CD8-positive, alpha-beta memory T cell (primary cell): ENCODE measurements around the gene RNF5. TPM values are rescaled to one million over a fixed set of nuclear protein-coding genes. Genes with fewer than 3 reads are reported as not detected.

ENCODE experiments used
- CTCF ChIA-PET: fragments of 350-600 bp; sonication (Branson Sonifier 250); formaldehyde crosslinking; loops from one replicate; lab custom pipeline; 2021; ENCODE audit warnings: antibody characterized with exemption; lab: Charles Lee
- POLR2A ChIA-PET: fragments of 350-600 bp; sonication (Branson Sonifier 250); formaldehyde crosslinking; loops from one replicate; lab custom pipeline; 2021; ENCODE audit warnings: antibody characterized with exemption; lab: Charles Lee
- DNase-seq, 5 donors: peaks; one replicate each; pipeline versions ENCODE4 v3.0.0 to v3.0.0-alpha.2; 2020 to 2022; ENCODE audit warnings: mixed read lengths in 1 of 5
- H3K27ac ChIP-seq: one replicate; pipeline ENCODE4 v1.7.0; 2013; ENCODE audit warnings: low read depth, mild to moderate bottlenecking, low read length, moderate library complexity
- H3K27me3 ChIP-seq: 2 replicates; pipeline ENCODE4 v1.7.0; 2013; ENCODE audit warnings: low read length, mild to moderate bottlenecking; ENCODE audit not compliant: insufficient read depth, poor library complexity, severe bottlenecking
- H3K36me3 ChIP-seq: 2 replicates; pipeline ENCODE4 v1.7.0; 2013; ENCODE audit warnings: mild to moderate bottlenecking, low read length, moderate library complexity; ENCODE audit not compliant: insufficient read depth
- H3K4me1 ChIP-seq: 2 replicates; pipeline ENCODE4 v1.7.0; 2013; ENCODE audit warnings: mild to moderate bottlenecking, low read length, moderate library complexity; ENCODE audit not compliant: insufficient read depth
- H3K4me3 ChIP-seq: 2 replicates; pipeline ENCODE4 v1.7.0; 2013; ENCODE audit warnings: mild to moderate bottlenecking, low read length
- H3K9me3 ChIP-seq: 2 replicates; pipeline ENCODE4 v1.7.0; 2013; ENCODE audit warnings: mild to moderate bottlenecking, low read length
- H3K27ac Mint-ChIP-seq, 8 donors: one replicate each; pipeline ENCODE4 v1.8.0; 2020 to 2021; ENCODE audit warnings: mixed read lengths in 8 of 8, mild to moderate bottlenecking in 6 of 8, inconsistent platforms in 3 of 8, moderate library complexity in 3 of 8
- H3K27me3 Mint-ChIP-seq, 2 donors: one replicate each; pipeline ENCODE4 v1.8.0; 2020 to 2021; ENCODE audit warnings: mixed read lengths in 2 of 2, mild to moderate bottlenecking in 1 of 2, moderate library complexity in 1 of 2
- H3K36me3 Mint-ChIP-seq, 3 donors: one replicate each; pipeline ENCODE4 v1.8.0; 2020 to 2021; ENCODE audit warnings: mixed read lengths in 3 of 3, inconsistent platforms in 1 of 3, mild to moderate bottlenecking in 1 of 3
- H3K4me1 Mint-ChIP-seq, 3 donors: one replicate each; pipeline ENCODE4 v1.8.0; 2020 to 2021; ENCODE audit warnings: mixed read lengths in 3 of 3, inconsistent platforms in 1 of 3, mild to moderate bottlenecking in 1 of 3
- H3K4me3 Mint-ChIP-seq, 7 donors: one replicate each; pipeline ENCODE4 v1.8.0; 2020 to 2021; ENCODE audit warnings: mixed read lengths in 7 of 7, mild to moderate bottlenecking in 6 of 7, moderate library complexity in 4 of 7, inconsistent platforms in 2 of 7
- H3K9me3 Mint-ChIP-seq, 5 donors: one replicate each; pipeline ENCODE4 v1.8.0; 2020 to 2022; ENCODE audit warnings: mixed read lengths in 5 of 5, mild to moderate bottlenecking in 3 of 5, moderate library complexity in 2 of 5, inconsistent platforms in 1 of 5
- polyA plus RNA-seq: library from polyadenylated mRNA; unstranded; fragments of 300-500 nt; fragmentation: Illumina TruSeq; gene quantifications from one replicate; pipeline ENCODE4 v1.2.3, GENCODE V29; 2021
- total RNA-seq, 2 experiments: library from RNA; stranded (reverse); gene quantifications; one replicate each; pipeline ENCODE4 v1.2.3, GENCODE V29; 2021

RNF5 gene, protein sequence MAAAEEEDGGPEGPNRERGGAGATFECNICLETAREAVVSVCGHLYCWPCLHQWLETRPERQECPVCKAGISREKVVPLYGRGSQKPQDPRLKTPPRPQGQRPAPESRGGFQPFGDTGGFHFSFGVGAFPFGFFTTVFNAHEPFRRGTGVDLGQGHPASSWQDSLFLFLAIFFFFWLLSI
- 10 to 100 TPM; 52.7 to 52.9 TPM for total RNA-seq
- polyA plus RNA-seq, result 110 TPM

DNA sequence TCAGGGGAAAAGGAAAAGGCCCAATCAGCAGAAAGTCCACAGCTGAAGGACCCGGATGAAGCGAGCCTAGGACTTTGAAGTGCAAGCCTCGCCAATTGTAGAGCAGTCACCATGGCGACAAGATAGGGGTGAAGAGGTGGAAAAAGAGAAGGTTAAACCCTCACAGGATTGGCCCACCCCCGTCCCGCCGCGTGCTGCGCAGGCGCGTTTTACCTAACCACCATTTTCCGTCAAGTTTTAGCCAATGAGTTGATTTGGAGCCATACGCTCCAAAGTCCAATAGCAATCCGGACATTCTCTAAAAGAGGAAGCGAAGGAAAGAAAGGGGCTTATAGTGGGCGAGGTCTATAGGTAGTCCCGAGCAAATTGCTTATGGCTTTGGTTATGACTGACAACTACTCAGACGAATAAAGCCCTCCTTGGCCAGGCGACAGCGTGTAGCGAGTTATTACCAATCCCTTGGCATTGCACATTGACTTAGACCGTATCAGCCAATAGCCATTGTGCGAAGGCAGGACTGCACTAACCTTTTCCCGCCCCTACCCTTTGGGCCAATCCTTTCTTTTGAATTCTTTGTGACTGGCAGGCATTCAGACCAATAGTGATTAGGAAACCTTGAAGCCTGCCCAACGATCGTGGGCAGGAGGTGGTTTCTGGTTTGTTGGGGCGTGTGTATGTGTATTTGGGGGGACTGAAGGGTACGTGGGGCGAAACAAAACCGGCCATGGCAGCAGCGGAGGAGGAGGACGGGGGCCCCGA is at the start of gene RNF5:
Gene RNF5, plus strand, starts transcription at position 618 of the 759 bp plus-strand sequence. Its CDS starts 107 bp downstream, at position 725.
- Mint-ChIP-seq H3K36me3 (peaks cover 4 to 44% (median 13%) of the 10 kb centered on the region in 3 donors), H3K9me3 (no peaks in the 10 kb centered on the region), H3K27ac (peak within 1 kb of the TSS; percentile 92 to 99 (median 98)), H3K27me3 (no peaks in the 10 kb centered on the region), H3K4me1 (peaks cover 61 to 79% (median 78%) of the 10 kb centered on the region in 3 donors), H3K4me3 (peak within 1 kb of the TSS; percentile 82 to 99 (median 95))
- ChIA-PET CTCF (interaction anchor here (0.8 to 2.5 kb wide), 5 partner anchors 12 to 1779 kb away, joined by 3 to 16 read pairs (median 4); partner anchors contain the start of genes GPSM3 and PBX2), POLR2A (interaction anchor here (0.9 to 4.4 kb wide), 5 partner anchors 12 to 315 kb away, joined by 3 to 20 read pairs (median 17); partner anchors contain the start of genes GPSM3, NEU1 and PBX2)
- Histone ChIP-seq H3K4me1 (peaks cover 63% of the 10 kb centered on the region), H3K9me3 (no peaks in the 10 kb centered on the region), H3K27ac (peak within 1 kb of the TSS; percentile 93), H3K27me3 (no peaks in the 10 kb centered on the region), H3K4me3 (peak within 1 kb of the TSS; percentile 75), H3K36me3 (no peaks in the 10 kb centered on the region)
- peak; percentile 86 to 99 (median 97) for DNase-seq

DNA sequence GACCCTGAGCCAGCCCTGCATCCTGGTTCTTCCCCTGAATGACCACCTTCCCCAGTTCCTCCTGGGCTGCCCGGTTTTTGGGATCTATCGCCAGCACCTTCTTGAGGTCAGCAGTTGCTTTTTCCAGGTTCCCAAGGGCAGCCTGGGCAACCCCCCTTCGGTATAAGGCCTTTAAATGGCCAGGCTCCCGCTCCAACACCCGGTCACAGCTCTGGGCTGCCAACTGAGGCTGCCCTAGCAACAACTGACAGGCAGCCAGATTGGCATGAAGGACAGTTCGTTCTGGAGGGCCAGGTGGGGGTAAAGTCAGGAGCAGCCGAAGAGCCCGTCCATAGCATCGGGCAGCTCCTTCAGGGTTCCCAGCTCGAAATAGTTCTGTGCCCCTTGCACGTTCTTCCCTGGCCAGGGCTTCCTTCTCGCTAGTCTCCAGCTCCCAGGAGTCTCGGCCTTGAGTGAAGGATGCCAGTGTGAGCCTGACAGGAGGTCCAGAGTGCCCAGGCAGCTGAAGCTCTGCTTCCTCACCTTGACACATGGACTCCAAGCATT is 49.4 kb upstream of the RNF5 start:
- H3K27me3 ChIP-seq, result no peaks in the 10 kb centered on the region
- no peak for DNase-seq
- Mint-ChIP-seq H3K4me1 (peaks cover 47 to 56% (median 53%) of the 10 kb centered on the region in 3 donors), H3K9me3 (no peaks in the 10 kb centered on the region), H3K27me3 (peaks cover 5% of the 10 kb centered on the region in 2 donors), H3K27ac (peak overlapping the region; percentile 85 to 99 (median 98)), H3K36me3 (peaks cover 3 to 40% (median 7%) of the 10 kb centered on the region in 3 donors), H3K4me3 (peak overlapping the region; percentile 95 to 100 (median 99))
- peak overlapping the region; percentile 97 for H3K4me3 ChIP-seq
- H3K4me1 ChIP-seq, result peaks cover 30% of the 10 kb centered on the region
- H3K9me3 ChIP-seq, result no peaks in the 10 kb centered on the region
- H3K36me3 ChIP-seq, result peaks cover 24% of the 10 kb centered on the region
- ChIA-PET POLR2A (interaction anchor here (0.7 to 3.6 kb wide), 4 partner anchors 62 to 843 kb away, joined by 3 to 34 read pairs (median 6); partner anchors contain the start of gene PBX2), CTCF (interaction anchor here (0.8 to 3.1 kb wide), 7 partner anchors 8 to 66 kb away, joined by 3 to 18 read pairs (median 4); partner anchors contain the start of gene PRRT1)
- peak overlapping the region; percentile 84 for H3K27ac ChIP-seq

DNA sequence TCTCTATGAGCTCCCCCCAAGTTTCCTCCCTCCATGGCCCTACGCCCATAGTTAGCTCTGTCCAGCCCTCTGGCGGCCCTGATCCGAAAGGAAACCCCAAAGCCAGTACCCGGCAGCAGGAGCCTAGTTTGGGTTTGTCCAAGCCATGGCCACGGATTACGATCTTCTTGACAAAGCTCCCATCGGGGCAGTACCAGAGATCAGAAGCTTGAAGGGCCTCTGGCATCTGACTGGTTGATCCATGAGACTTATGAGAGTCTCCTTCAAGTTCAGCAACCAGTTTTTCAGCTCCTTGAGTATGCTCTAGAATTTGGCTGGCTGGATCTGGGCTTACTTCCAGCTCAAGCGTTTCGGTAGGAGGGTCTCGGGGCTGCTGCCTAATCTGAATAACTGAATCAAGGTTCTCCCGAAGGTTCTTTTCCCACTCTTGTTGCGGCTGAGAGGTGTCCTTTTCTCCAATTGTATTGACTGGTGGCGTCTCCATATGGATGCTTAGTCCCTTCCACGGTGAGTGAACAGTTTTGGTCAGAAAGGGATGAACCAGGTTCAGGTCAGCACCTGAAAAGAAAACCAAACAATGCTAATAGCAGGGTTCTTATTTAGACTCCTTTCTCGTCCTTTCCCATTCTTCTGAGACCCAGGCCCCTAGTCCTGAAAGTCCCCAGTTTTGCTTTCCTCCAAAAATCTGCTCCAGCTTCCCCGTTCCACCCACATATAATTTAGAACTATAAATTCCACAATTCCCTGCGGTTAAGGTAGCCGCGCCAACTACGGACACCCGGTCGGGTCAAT is 48.7 kb upstream of the RNF5 start:
- Mint-ChIP-seq H3K27ac (peak overlapping the region; percentile 85 to 97 (median 95)), H3K4me1 (peaks cover 42 to 50% (median 47%) of the 10 kb centered on the region in 3 donors), H3K27me3 (peaks cover 6 to 7% of the 10 kb centered on the region in 2 donors), H3K4me3 (peak overlapping the region; percentile 86 to 97 (median 93)), H3K36me3 (peaks cover 3 to 33% (median 3%) of the 10 kb centered on the region in 3 donors), H3K9me3 (no peaks in the 10 kb centered on the region)
- Histone ChIP-seq H3K9me3 (no peaks in the 10 kb centered on the region), H3K27ac (peak overlapping the region; percentile 84), H3K4me1 (peaks cover 30% of the 10 kb centered on the region), H3K36me3 (peaks cover 17% of the 10 kb centered on the region), H3K27me3 (no peaks in the 10 kb centered on the region), H3K4me3 (peak overlapping the region; percentile 97)
- no peak for DNase-seq
- CTCF ChIA-PET, result interaction anchor here (0.8 to 3.1 kb wide), 7 partner anchors 9 to 267 kb away, joined by 3 to 18 read pairs (median 3); partner anchors contain the start of genes NEU1 and PRRT1
- POLR2A ChIA-PET, result interaction anchor here (0.6 to 3.6 kb wide), 6 partner anchors 15 to 843 kb away, joined by 3 to 34 read pairs (median 3); a partner anchor contains a TSS

DNA sequence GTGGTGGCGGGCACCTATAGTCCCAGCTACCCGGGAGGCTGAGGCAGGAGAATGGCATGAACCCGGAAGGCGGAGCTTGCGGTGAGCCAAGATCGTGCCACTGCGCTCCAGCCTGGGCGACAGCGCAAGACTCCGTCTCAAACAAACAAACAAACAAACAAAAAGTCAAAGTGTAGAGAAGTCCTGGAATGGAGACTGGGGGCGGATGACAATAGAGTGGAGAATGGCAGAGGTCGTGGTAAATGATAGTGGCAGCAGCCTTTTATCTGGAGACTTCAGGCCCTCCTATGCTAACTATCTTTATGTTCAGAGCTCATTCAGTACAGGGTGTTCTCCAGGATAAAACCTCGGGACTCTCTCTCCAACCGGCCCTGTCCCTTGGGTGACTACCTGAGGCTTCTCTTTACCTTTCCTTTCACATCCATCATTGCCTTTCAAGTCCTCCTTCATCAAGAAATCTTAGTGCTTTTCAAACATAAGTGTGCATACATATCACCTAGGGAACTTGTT is 46.7 kb upstream of the RNF5 start:
- Mint-ChIP-seq H3K4me3 (peak overlapping the region in 6 of 7 donors; percentile 28 to 74 (median 56)), H3K27me3 (peaks cover 6 to 11% of the 10 kb centered on the region in 2 donors), H3K27ac (peak overlapping the region in 1 of 8 donors; percentile 47), H3K36me3 (peaks cover 0 to 20% (median 3%) of the 10 kb centered on the region in 3 donors), H3K9me3 (no peaks in the 10 kb centered on the region), H3K4me1 (peaks cover 36 to 39% (median 37%) of the 10 kb centered on the region in 3 donors)
- Histone ChIP-seq H3K4me1 (peaks cover 28% of the 10 kb centered on the region), H3K9me3 (no peaks in the 10 kb centered on the region), H3K27ac (peak overlapping the region; percentile 17), H3K27me3 (no peaks in the 10 kb centered on the region), H3K4me3 (no peak overlapping the region), H3K36me3 (peaks cover 5% of the 10 kb centered on the region)
- no peak for DNase-seq
- ChIA-PET POLR2A (interaction anchor here (0.6 kb wide), 1 partner anchor 12 kb away, joined by 6 read pairs; no protein-coding TSS in a partner anchor), CTCF (interaction anchor here (3.1 kb wide), 1 partner anchor 64 kb away, joined by 18 read pairs; no protein-coding TSS in a partner anchor)

DNA sequence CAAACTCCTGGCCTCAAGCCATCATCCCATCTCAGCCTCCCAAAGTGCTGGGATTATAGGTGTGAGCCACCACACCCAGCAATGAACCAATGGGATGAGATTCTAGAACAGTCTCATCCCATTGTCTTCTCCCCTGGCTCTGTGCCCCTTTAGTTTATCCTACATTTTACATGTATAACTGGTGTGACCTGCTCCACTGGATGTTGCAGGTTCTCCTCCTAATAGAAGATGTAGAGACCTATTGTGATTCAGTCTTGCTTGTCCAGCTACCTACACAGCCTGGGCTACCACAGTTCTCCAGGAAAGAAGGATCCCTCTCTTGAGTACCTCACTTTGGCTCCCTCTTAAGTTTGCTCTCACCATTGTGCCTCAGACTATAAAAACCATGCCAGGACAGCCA is 46.1 kb upstream of the RNF5 start:
- H3K4me3 ChIP-seq, result no peak overlapping the region
- Mint-ChIP-seq H3K27ac (no peak overlapping the region), H3K4me1 (peaks cover 30 to 33% (median 31%) of the 10 kb centered on the region in 3 donors), H3K27me3 (peaks cover 5 to 11% of the 10 kb centered on the region in 2 donors), H3K36me3 (peaks cover 0 to 14% (median 3%) of the 10 kb centered on the region in 3 donors), H3K9me3 (no peaks in the 10 kb centered on the region), H3K4me3 (peak overlapping the region in 4 of 7 donors; percentile 1 to 68 (median 24))
- peaks cover 2% of the 10 kb centered on the region for H3K36me3 ChIP-seq
- DNase-seq, result no peak
- POLR2A ChIA-PET, result interaction anchor here (0.6 kb wide), 1 partner anchor 11 kb away, joined by 6 read pairs; no protein-coding TSS in a partner anchor
- H3K27ac ChIP-seq, result no peak overlapping the region
- H3K4me1 ChIP-seq, result peaks cover 22% of the 10 kb centered on the region
- H3K27me3 ChIP-seq, result no peaks in the 10 kb centered on the region
- no peaks in the 10 kb centered on the region for H3K9me3 ChIP-seq
- CTCF ChIA-PET, result no interaction called here

DNA sequence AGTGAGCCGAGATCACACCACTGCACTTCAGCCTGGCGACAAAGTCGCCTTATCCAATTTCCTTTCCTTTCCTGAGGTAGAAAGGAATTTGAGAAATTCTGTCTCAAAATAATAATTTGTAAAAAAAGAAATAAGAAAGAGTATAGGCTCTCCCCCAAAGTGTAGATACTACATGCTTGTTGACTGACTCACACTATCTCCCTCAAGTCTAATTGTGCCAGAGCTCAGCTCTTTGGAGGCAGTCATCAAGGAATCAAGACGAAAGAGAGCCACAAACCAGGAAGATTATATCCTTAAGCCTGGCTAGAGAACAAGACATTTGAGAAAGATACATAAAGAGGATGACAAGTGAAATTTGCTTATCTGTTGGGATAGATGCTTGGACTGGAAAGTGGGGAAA is 44.4 kb upstream of the RNF5 start:
- Mint-ChIP-seq H3K9me3 (no peaks in the 10 kb centered on the region), H3K4me1 (peaks cover 15 to 17% (median 16%) of the 10 kb centered on the region in 3 donors), H3K4me3 (no peak overlapping the region), H3K27ac (peak overlapping the region in 1 of 8 donors; percentile 6), H3K36me3 (peaks cover 0 to 4% (median 3%) of the 10 kb centered on the region in 3 donors), H3K27me3 (peaks cover 4 to 11% of the 10 kb centered on the region in 2 donors)
- Histone ChIP-seq H3K4me1 (peaks cover 11% of the 10 kb centered on the region), H3K4me3 (no peak overlapping the region), H3K36me3 (no peaks in the 10 kb centered on the region), H3K27ac (no peak overlapping the region), H3K9me3 (no peaks in the 10 kb centered on the region), H3K27me3 (no peaks in the 10 kb centered on the region)
- CTCF ChIA-PET, result no interaction called here
- POLR2A ChIA-PET, result no interaction called here
- DNase-seq, result no peak

DNA sequence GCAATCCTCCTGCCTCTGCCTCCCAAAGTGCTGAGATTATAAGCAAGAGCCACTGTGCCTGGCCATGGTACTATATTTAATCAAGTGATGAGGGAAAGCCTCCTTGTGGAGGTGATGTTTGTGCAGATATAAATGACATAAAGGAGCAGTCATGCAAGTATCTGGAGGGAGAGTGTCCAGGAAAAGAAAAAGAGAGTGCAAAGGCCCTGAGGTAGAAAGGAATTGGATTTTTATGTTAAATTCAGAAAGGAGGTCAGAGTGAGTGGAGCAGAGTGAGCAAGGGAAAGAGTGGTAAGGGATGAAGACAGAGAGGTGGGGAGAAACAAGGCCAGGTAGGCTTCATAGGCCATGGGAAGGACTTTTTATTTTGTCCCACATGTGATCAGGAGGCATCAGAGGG is 40.8 kb upstream of the RNF5 start:
- no peaks in the 10 kb centered on the region for H3K36me3 ChIP-seq
- CTCF ChIA-PET, result no interaction called here
- no peak for DNase-seq
- H3K4me1 ChIP-seq, result no peaks in the 10 kb centered on the region
- H3K4me3 Mint-ChIP-seq, result no peak overlapping the region
- no peak overlapping the region for H3K27ac Mint-ChIP-seq
- no peak overlapping the region for H3K4me3 ChIP-seq
- no peaks in the 10 kb centered on the region for H3K9me3 ChIP-seq
- peaks cover 15 to 17% of the 10 kb centered on the region in 2 donors for H3K27me3 Mint-ChIP-seq
- POLR2A ChIA-PET, result no interaction called here
- H3K9me3 Mint-ChIP-seq, result no peaks in the 10 kb centered on the region
- no peaks in the 10 kb centered on the region for H3K4me1 Mint-ChIP-seq
- H3K36me3 Mint-ChIP-seq, result no peaks in the 10 kb centered on the region
- H3K27ac ChIP-seq, result no peak overlapping the region
- no peaks in the 10 kb centered on the region for H3K27me3 ChIP-seq
